WTC11 (cell line): Measurements from ENCODE around the gene PODN. TPM values are rescaled to one million over a fixed set of nuclear protein-coding genes. Genes with fewer than 3 reads are reported as not detected.

ENCODE experiments used
- ATAC-seq: fragments of 200-7000 bp; cut with Tn5 transposase; 2 replicates; pipeline ENCODE4 v1.10.0; 2021; ENCODE audit warnings: mild to moderate bottlenecking, moderate library complexity
- CTCF ChIA-PET: fragments of 300-600 bp; sonication (Branson Sonifier 250); formaldehyde crosslinking; loops from one replicate; lab custom pipeline; 2021; ENCODE audit warnings: antibody characterized with exemption; lab: Charles Lee
- POLR2A ChIA-PET: fragments of 350-600 bp; sonication (Branson Sonifier 250); formaldehyde crosslinking; loops from one replicate; lab custom pipeline; 2021; ENCODE audit warnings: antibody characterized with exemption; lab: Charles Lee
- DNase-seq: peaks from one replicate; pipeline ENCODE4 v3.0.0; 2021; ENCODE audit warnings: low spot score
- H3K27ac Mint-ChIP-seq: 2 replicates; pipeline ENCODE4 v1.8.0; 2021; ENCODE audit warnings: mixed read lengths
- H3K27me3 Mint-ChIP-seq: 2 replicates; pipeline ENCODE4 v1.8.0; 2021; ENCODE audit warnings: low read depth, mild to moderate bottlenecking, moderate library complexity, mixed read lengths
- H3K36me3 Mint-ChIP-seq: 2 replicates; pipeline ENCODE4 v1.8.0; 2021; ENCODE audit warnings: mixed read lengths
- H3K4me1 Mint-ChIP-seq: 2 replicates; pipeline ENCODE4 v1.8.0; 2022; ENCODE audit warnings: mixed read lengths
- H3K4me3 Mint-ChIP-seq: 2 replicates; pipeline ENCODE4 v1.8.0; 2021; ENCODE audit warnings: mild to moderate bottlenecking, moderate library complexity, mixed read lengths
- H3K9me3 Mint-ChIP-seq: 2 replicates; pipeline ENCODE4 v1.8.0; 2021; ENCODE audit warnings: mixed read lengths
- ARID4B ChIP-seq: sonication (generic); formaldehyde crosslinking; IDR thresholded peaks from 2 replicates; pipeline ENCODE4 v1.8.0; 2023; ENCODE audit warnings: missing genetic modification reagents, mild to moderate bottlenecking, borderline replicate concordance
- CREB1 ChIP-seq: sonication (generic); formaldehyde crosslinking; IDR thresholded peaks from 2 replicates; pipeline ENCODE4 v1.8.0; 2023; ENCODE audit warnings: mild to moderate bottlenecking, missing genetic modification reagents
- MXD4 ChIP-seq: fragments of 250-450 bp; sonication (Bioruptor Pico); IDR thresholded peaks from 2 replicates; pipeline ENCODE4 v1.8.0; 2021; ENCODE audit warnings: mild to moderate bottlenecking, moderate library complexity, borderline replicate concordance
- MYBL2 ChIP-seq: sonication (generic); formaldehyde crosslinking; IDR thresholded peaks from 2 replicates; pipeline ENCODE4 v1.8.1; 2023; ENCODE audit warnings: mild to moderate bottlenecking, moderate library complexity, missing genetic modification reagents
- NFATC4 ChIP-seq: fragments of 250-450 bp; sonication (Bioruptor Pico); IDR thresholded peaks from 2 replicates; pipeline ENCODE4 v1.9.0; 2021; ENCODE audit warnings: mild to moderate bottlenecking
- NFYB ChIP-seq: sonication (generic); formaldehyde crosslinking; conservative IDR thresholded peaks from 2 replicates; pipeline ENCODE4 v1.8.0; 2022; ENCODE audit warnings: low read depth, missing genetic modification reagents
- NR3C1 ChIP-seq: sonication (generic); formaldehyde crosslinking; conservative IDR thresholded peaks from 2 replicates; pipeline ENCODE4 v1.8.1; 2023; ENCODE audit warnings: low read depth, mild to moderate bottlenecking, missing genetic modification reagents
- RORB ChIP-seq: fragments of 250-450 bp; sonication (Bioruptor Pico); IDR thresholded peaks from 2 replicates; pipeline ENCODE4 v1.9.0; 2021; ENCODE audit warnings: mild to moderate bottlenecking
- SMAD4 ChIP-seq: sonication (generic); formaldehyde crosslinking; IDR thresholded peaks from 2 replicates; pipeline ENCODE4 v1.8.0; 2022; ENCODE audit warnings: mild to moderate bottlenecking, missing genetic modification reagents
- TCF7 ChIP-seq: sonication (generic); formaldehyde crosslinking; IDR thresholded peaks from 2 replicates; pipeline ENCODE4 v1.8.0; 2022; ENCODE audit warnings: mild to moderate bottlenecking, low read depth, missing genetic modification reagents, moderate library complexity
- ZNF416 ChIP-seq: fragments of 250-450 bp; sonication (Bioruptor Pico); IDR thresholded peaks from 2 replicates; pipeline ENCODE4 v1.9.0; 2021; ENCODE audit warnings: mild to moderate bottlenecking, inconsistent platforms
- ZNF425 ChIP-seq: fragments of 250-450 bp; sonication (Bioruptor Pico); conservative IDR thresholded peaks from 2 replicates; pipeline ENCODE4 v1.9.0; 2021; ENCODE audit warnings: mild to moderate bottlenecking
- total RNA-seq: library from RNA; stranded (reverse); gene quantifications from 3 replicates; pipeline ENCODE4 v1.2.3, GENCODE V29; 2021
- TF ChIP-seq, protein P1 (sequence below): sonication (generic); formaldehyde crosslinking; IDR thresholded peaks from 2 replicates; pipeline ENCODE4 v1.8.1; 2022; ENCODE audit warnings: mild to moderate bottlenecking, missing genetic modification reagents, moderate library complexity, borderline replicate concordance

The PODN gene
- total RNA-seq, 1 experiment from 2014 or later, result 0.48 TPM

- no peak for ATAC-seq
- Mint-ChIP-seq H3K27ac (no peak overlapping the region), H3K27me3 (peaks cover 51% of the 10 kb centered on the region), H3K9me3 (no peaks in the 10 kb centered on the region), H3K4me3 (no peak overlapping the region), H3K4me1 (0 out of 2 replicates have a peak, but pooled peaks cover 5% of the 10 kb centered on the region), H3K36me3 (no peaks in the 10 kb centered on the region)
- no peak for TF ChIP-seq NFATC4 (CRISPR knock-in tag)
- TF ChIP-seq ZNF425 (CRISPR knock-in tag), result no peak
- POLR2A ChIA-PET, result no interaction called here
- CTCF ChIA-PET, result no interaction called here
- peak; percentile 32 for DNase-seq
Observed at GRCh38 chr1:53065391-53065790, 3.4 kb downstream of the PODN start.

DNA sequence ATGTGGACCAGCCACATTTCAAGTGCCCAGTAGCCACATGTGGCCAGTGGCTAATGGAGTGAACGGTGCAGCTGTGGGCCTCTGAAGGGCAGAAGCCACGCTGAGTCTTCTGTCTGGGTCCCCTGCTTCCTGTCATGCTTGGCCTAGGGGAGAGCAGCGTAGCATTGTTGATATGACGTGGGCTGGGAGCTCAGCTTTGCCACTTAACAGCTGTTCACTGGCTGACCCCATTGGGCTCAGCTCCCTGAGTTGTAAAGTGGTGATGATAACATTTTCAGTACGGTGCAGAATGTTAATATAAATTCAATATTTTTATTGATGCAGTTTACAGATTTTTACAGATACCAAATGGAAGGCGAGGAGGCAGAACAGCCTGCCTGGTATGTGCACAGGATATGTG is 4.5 kb downstream of the PODN start:
- H3K4me3 Mint-ChIP-seq, result no peak overlapping the region
- DNase-seq, result no peak
- TF ChIP-seq, protein P1, sequence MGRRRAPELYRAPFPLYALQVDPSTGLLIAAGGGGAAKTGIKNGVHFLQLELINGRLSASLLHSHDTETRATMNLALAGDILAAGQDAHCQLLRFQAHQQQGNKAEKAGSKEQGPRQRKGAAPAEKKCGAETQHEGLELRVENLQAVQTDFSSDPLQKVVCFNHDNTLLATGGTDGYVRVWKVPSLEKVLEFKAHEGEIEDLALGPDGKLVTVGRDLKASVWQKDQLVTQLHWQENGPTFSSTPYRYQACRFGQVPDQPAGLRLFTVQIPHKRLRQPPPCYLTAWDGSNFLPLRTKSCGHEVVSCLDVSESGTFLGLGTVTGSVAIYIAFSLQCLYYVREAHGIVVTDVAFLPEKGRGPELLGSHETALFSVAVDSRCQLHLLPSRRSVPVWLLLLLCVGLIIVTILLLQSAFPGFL, result no peak
- TF ChIP-seq TCF7 (no peak), CREB1 (no peak), ZNF416 (CRISPR knock-in tag) (no peak), MXD4 (CRISPR knock-in tag) (no peak), NFYB (CRISPR knock-in tag) (no peak)
- ATAC-seq, result no peak
- H3K9me3 Mint-ChIP-seq, result no peaks in the 10 kb centered on the region
- H3K36me3 Mint-ChIP-seq, result no peaks in the 10 kb centered on the region
- H3K4me1 Mint-ChIP-seq, result 0 out of 2 replicates have a peak, but pooled peaks cover 5% of the 10 kb centered on the region
- ChIA-PET CTCF (interaction anchor here (1.3 kb wide), 1 partner anchor 12 kb away, joined by 3 read pairs; no protein-coding TSS in a partner anchor), POLR2A (no interaction called here)
- H3K27me3 Mint-ChIP-seq, result peaks cover 40% of the 10 kb centered on the region
- no peak overlapping the region for H3K27ac Mint-ChIP-seq

- no peak overlapping the region for H3K4me3 Mint-ChIP-seq
- DNase-seq (peak; percentile 7), ATAC-seq (no peak)
- ChIA-PET POLR2A (interaction anchor here (0.8 kb wide), 1 partner anchor 834 kb away, joined by 3 read pairs; no protein-coding TSS in a partner anchor), CTCF (interaction anchor here (1.3 kb wide), 1 partner anchor 12 kb away, joined by 3 read pairs; no protein-coding TSS in a partner anchor)
- TF ChIP-seq SMAD4 (CRISPR knock-in tag), result no peak
- TF ChIP-seq NFATC4 (CRISPR knock-in tag), result no peak
- TF ChIP-seq MYBL2, result no peak
- H3K27ac Mint-ChIP-seq, result no peak overlapping the region
- H3K9me3 Mint-ChIP-seq, result no peaks in the 10 kb centered on the region
- H3K27me3 Mint-ChIP-seq, result peaks cover 35% of the 10 kb centered on the region
- H3K4me1 Mint-ChIP-seq, result 0 out of 2 replicates have a peak, but pooled peaks cover 5% of the 10 kb centered on the region
- H3K36me3 Mint-ChIP-seq, result no peaks in the 10 kb centered on the region
Observed at GRCh38 chr1:53066891-53067738, 5.1 kb downstream of the PODN start.

DNA sequence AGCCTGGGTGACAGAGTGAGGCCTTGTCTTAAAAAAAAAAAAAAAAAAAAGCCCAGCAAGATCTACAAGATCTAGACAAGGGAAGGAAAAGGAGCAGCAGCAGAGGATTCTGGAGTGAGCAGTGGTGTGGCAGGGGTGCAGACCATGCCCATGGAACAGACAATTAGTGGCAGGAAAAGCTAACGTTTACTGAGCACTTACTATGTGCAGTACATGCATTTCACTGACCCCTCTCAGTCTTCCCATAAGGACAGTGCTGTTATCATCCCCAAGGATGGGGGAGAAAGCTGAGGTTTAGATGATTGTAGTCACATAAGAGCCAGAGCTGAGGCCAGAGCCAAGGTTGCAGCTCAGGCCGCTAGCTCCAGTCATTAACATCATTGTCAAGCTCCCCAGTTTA is 5.9 kb downstream of the PODN start:
- no peak for DNase-seq
- no peak for ATAC-seq
- Mint-ChIP-seq H3K4me1 (0 out of 2 replicates have a peak, but pooled peaks cover 5% of the 10 kb centered on the region), H3K27ac (no peak overlapping the region), H3K4me3 (no peak overlapping the region), H3K36me3 (no peaks in the 10 kb centered on the region), H3K27me3 (peaks cover 28% of the 10 kb centered on the region), H3K9me3 (no peaks in the 10 kb centered on the region)
- ChIA-PET CTCF (interaction anchor here (1.3 kb wide), 1 partner anchor 114 kb away, joined by 4 read pairs; no protein-coding TSS in a partner anchor), POLR2A (interaction anchor here (0.8 kb wide), 1 partner anchor 833 kb away, joined by 3 read pairs; no protein-coding TSS in a partner anchor)
- TF ChIP-seq NR3C1 (CRISPR knock-in tag) (no peak), RORB (no peak), ARID4B (CRISPR knock-in tag) (no peak)
